HG03342 (cell line): ENCODE results near the gene AP2A1.

Source experiments
- ATAC-seq: cut with Tn5 transposase; IDR thresholded peaks from one replicate; pipeline ENCODE4 v1.9.1; 2021; ENCODE audit warnings: mild to moderate bottlenecking, moderate library complexity; ENCODE audit not compliant: unreplicated experiment

Gene AP2A1

DNA sequence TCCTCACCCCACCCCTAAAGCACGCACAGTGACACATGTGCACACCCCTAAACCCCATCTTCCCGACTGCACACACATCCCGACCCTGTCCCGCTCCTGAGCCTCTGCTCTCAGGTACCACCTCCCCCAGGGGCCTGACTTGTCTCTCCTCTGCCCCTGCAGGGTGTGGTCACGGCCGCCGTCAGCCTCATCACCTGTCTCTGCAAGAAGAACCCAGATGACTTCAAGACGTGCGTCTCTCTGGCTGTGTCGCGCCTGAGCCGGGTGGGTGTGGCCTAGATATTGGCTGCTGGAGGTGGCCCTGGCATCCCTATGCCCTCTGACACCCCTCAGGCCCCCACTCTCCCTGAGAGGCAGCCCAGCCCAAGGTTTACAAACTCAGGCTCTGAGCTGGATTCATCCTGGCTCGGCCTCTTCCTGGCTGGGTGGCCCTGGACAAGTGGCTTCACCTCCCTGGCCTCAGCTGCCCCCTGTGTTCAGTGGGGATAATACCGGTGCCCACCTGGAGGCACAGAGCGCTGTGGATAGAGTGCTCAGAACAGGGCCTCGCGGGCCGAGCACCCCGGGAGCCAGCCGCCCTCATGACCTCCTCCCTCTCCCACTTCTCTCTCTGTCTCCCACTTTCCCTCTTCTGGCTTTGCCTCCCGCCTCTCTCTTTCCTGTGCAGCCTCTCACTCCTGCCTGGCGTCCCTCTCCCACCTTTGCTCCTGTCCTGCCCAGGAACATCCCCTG lies 26.2 kb downstream of the AP2A1 start:
- ATAC-seq: no peak

- no peak for ATAC-seq
These were observed 26.7 kb downstream of the AP2A1 start for GRCh38 chr19:49793561-49793840.

DNA sequence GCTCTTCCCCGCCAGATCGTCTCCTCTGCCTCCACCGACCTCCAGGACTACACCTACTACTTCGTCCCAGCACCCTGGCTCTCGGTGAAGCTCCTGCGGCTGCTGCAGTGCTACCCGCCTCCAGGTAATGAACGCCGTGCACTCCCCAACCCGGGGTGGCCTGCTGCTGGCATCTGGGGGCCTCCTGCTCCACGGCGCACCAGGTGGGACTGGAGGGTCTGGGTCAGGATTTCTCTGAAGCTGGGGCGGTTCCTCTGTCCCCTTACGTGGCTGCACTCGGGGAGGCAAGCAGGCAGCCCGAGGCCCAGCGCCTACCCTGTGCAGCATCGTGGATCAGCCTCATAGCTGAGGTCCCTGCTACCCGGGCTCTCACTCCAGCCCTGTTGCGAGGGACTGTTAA lies 28.8 kb downstream of the AP2A1 start:
- ATAC-seq: no peak

DNA sequence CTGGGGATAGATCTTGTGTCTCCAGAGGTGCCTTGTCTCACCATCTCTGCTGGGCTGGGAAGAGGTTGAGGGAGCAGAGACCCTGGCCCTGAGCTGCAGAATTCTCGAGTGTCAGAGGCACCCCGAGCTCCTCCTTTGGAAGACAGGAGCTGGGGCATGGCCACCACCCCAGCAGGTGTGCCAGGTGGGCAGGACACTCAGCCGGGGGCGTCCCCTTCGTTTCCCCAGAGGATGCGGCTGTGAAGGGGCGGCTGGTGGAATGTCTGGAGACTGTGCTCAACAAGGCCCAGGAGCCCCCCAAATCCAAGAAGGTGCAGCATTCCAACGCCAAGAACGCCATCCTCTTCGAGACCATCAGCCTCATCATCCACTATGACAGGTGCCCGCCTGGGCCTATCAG lies 31.8 kb downstream of the AP2A1 start:
- ATAC-seq: no peak

GRCh38 chr19:49799271-49799797 lies 32.5 kb downstream of the AP2A1 start:
- ATAC-seq: no peak

DNA sequence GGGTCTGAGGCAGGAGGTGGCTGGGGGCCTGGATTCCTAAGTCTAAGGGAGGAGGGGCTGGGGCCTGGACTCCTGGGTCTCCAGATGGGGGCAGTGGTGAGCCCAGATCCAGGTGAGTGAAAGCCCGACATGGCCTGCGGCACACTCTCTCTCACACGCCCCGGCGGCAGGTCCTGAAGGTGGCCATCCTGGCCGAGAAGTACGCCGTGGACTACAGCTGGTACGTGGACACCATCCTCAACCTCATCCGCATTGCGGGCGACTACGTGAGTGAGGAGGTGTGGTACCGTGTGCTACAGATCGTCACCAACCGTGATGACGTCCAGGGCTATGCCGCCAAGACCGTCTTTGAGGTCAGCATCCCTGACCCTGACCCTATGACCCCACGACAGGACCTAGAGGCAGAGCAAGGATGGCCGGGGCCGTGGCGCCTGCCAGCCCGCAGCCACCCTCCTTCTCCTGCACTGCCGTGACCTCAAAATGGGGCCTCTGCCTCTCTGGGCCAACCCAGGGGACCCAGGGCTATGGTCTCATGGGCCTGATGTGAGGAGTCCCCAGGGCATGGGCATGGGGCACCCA lies 33.1 kb downstream of the AP2A1 start:
- ATAC-seq: no peak

DNA sequence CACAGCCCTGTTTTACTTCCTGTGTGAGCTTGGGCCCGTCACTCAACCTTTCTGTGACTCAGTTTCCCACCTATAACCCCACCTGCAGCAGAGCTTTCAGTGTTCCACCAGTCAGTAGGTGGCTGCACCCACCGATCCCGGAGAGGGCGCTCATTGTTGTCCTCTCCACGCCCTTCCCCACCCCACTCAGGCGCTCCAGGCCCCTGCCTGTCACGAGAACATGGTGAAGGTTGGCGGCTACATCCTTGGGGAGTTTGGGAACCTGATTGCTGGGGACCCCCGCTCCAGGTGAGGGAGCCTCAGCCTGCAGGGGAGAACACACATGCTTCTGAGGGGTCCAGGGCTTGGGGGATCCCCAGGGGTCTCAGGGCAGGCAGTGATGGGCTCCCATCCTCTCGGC lies 34.0 kb downstream of the AP2A1 start:
- ATAC-seq: no peak

DNA sequence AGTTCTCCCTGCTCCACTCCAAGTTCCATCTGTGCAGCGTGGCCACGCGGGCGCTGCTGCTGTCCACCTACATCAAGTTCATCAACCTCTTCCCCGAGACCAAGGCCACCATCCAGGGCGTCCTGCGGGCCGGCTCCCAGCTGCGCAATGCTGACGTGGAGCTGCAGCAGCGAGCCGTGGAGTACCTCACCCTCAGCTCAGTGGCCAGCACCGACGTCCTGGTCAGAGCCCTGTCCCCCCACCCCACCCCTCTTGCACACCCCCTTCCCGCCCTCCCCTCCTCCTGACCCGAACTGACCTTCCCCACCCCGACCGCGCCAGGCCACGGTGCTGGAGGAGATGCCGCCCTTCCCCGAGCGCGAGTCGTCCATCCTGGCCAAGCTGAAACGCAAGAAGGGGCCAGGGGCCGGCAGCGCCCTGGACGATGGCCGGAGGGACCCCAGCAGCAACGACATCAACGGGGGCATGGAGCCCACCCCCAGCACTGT lies 34.6 kb downstream of the AP2A1 start:
- ATAC-seq: no peak

GRCh38 chr19:49801966-49802661 lies 35.3 kb downstream of the AP2A1 start:
- ATAC-seq: no peak

GRCh38 chr19:49802836-49803528 lies 36.2 kb downstream of the AP2A1 start:
- ATAC-seq: no peak

DNA sequence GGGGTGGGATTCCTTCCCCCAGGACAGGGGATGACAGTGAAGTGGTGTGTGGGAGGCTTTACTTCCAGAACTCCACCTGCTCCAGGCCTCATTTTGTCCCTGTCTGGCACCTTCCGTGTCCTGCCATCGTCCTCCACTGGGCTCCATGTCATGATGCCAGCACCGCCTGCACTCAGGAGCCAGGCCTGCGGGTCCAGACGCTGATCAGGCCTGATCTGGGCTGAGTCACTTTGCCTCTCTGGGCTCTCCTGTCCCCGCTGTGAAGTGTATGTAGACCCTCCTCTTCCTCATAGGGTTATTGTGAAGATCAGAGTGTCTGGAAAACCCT lies 36.7 kb downstream of the AP2A1 start:
- ATAC-seq: no peak

GRCh38 chr19:49805822-49806619 lies 39.2 kb downstream of the AP2A1 start:
- no peak for ATAC-seq

- no peak for ATAC-seq
These were observed 39.8 kb downstream of the AP2A1 start for GRCh38 chr19:49806620-49806959.

- ATAC-seq: no peak
These were observed 40.5 kb downstream of the AP2A1 start for GRCh38 chr19:49807058-49807903.

DNA sequence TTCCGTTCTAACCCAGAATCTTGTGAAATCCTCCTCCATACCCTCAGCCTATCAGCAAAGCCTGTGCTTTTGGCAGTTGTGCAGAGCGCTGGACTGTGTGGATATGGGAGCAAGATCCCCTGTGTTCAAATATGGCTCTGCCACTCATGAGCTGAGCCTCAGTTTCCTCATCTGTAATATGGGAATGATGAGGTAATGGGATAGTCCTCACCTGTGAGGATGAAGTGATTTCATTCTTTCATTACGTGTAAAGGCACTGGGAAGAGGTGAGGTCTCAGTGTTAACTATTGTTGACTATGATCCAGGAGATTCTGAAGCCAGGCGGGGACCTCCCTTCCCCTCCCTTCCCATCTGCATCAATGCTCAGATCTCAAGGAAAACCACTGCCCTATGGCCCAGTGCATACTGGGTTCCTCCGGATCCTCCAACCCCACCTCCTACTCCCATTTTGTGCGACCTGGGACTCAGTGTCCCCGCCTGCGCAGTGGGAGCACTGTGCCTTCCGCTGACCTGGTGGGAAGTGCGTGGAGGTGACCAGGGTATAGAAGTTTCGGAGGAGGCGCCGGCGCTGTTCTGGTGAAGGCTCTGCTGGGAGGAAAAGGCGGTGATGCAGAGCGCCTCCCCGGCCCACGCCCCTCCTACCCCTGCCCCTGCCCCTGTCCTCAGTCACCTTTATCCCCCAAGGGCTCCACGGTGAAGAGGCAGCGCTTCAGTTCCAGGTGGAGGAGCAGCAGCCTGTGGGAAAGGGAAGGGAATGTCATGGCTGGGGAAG lies 41.3 kb downstream of the AP2A1 start:
- no peak for ATAC-seq

GRCh38 chr19:49808711-49809159 lies 41.9 kb downstream of the AP2A1 start:
- ATAC-seq: no peak

GRCh38 chr19:49809160-49809940 lies 42.5 kb downstream of the AP2A1 start:
- no peak for ATAC-seq

DNA sequence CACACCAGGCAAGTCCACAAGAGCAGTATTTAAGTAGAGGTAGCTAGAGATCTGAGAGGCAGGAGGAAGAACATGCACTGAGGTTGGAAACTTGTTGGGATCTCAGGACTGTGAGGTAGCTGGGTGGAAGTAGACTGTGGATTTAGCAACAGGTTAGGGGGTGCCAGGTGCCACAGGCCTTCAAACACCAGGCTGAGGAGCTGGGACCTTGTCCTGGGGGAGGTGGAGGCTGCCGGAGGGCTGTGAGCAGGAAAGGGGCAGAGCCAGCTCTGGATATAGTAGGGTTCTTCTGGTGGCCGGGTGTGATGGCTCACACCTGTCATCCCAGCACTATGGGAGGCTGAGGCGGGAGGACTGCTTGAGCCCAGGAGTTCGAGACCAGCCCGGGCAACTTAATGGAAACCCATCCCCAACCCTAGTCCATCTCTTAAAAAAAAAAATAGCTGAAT lies 43.2 kb downstream of the AP2A1 start:
- ATAC-seq: no peak
